ENCODE results near the gene ENPP1.

DNA sequence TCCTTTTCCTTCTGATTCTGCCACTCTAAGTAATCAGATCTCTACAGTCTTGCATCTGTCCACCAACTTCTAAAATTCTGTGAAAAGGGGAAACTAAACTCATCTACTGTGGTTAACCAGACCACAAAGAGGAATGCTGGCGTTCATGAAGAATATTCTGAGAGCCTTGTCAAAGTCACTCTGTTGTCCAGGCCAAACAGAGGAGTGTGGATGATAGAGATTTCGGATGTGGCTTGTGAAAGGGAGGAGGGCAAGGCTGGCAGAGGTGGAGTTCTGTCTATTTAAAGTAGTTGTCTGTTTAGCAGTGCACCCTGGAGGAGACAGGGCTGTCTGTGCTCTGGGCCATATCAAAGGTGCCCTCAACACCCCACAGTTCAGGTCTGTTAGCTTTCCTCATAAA is 109.5 kb downstream of the ENPP1 start:
- TF ChIP-seq, protein P1, sequence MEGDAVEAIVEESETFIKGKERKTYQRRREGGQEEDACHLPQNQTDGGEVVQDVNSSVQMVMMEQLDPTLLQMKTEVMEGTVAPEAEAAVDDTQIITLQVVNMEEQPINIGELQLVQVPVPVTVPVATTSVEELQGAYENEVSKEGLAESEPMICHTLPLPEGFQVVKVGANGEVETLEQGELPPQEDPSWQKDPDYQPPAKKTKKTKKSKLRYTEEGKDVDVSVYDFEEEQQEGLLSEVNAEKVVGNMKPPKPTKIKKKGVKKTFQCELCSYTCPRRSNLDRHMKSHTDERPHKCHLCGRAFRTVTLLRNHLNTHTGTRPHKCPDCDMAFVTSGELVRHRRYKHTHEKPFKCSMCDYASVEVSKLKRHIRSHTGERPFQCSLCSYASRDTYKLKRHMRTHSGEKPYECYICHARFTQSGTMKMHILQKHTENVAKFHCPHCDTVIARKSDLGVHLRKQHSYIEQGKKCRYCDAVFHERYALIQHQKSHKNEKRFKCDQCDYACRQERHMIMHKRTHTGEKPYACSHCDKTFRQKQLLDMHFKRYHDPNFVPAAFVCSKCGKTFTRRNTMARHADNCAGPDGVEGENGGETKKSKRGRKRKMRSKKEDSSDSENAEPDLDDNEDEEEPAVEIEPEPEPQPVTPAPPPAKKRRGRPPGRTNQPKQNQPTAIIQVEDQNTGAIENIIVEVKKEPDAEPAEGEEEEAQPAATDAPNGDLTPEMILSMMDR (conservative IDR thresholded peaks at IDR 0.05 in 1 of 2, IDR thresholded peaks at IDR 0.05 in 1 of 2; ENCODE audit: extremely low read depth in 1 of 2, insufficient read depth in 1 of 2, low read depth in 1 of 2, low read length in 2 of 2) = no peak
- no peak for TF ChIP-seq EZH2 (IDR thresholded peaks at IDR 0.05; ENCODE audit: borderline replicate concordance, low read length)
